NCI-H187 treated with DMSO at 0.1 percent for 48 hours (cell line): ENCODE results near the gene MAB21L3.
"Not testable (repeated sequence)": the region's sequence is repeated elsewhere in the genome, so short reads cannot be mapped to it uniquely, and the experiment has no call there.

Source experiments
- DNase-seq: peaks from one replicate; lab custom pipeline; 2025; lab: John Stamatoyannopoulos, UW

MAB21L3 gene

GRCh38 chr1:116138277-116138792 lies 27.1 kb downstream of the MAB21L3 start:
- no peak for DNase-seq

GRCh38 chr1:116139592-116140134 lies 28.5 kb downstream of the MAB21L3 start:
- DNase-seq = no peak

DNA sequence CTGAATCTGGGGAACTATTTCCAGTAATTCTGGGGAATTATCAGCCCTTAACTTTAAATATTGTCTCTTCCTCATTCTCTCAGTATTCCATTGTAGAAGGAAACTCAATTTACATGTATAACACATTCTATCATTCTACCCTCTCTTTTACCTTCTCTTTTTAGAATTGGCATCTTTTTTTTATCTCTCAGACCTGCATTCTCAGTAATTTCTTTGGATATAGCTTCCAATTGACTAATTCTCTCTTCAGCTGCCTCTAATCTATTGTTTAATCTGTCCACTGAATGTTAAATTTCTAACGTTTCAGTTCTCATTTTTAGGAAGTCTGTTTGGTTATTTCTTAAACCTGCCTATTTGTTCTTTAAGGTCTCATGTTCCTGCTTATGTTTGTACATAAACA lies 33.0 kb downstream of the MAB21L3 start:
- DNase-seq = no peak

DNA sequence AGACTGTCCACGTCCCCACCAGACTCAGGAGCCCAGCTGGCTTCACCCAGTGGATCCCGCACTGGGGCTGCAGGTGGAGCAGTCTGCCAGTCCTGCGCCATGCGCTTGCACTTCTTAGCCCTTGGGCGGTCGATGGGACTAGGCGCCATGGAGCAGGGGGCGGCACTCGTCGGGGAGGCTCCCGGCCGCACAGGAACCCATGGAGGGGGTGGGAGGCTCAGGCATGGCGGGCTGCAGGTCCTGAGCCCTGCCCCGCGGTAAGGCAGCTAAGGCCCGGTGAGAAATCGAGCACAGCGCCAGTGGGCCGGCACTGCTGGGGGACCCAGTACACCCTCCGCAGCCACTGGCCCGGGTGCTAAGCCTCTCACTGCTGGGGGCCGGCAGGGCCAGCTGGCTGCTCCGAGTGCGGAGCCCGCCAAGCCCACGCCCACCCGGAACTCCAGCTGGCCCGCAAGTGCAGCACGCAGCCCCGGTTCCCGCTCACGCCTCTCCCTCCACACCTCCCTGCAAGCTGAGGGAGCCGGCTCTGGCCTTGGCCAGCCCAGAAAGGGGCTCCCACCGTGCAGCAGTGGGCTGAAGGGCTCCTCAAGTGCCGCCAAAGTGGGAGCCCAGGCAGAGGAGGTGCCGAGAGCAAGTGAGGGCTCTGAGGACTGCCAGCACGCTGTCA lies 35.4 kb downstream of the MAB21L3 start:
- DNase-seq = not testable (repeated sequence)

GRCh38 chr1:116147114-116147510 lies 35.9 kb downstream of the MAB21L3 start:
- DNase-seq = no peak

- DNase-seq = no peak
Observed at GRCh38 chr1:116147972-116148371, 36.8 kb downstream of the MAB21L3 start.

DNA sequence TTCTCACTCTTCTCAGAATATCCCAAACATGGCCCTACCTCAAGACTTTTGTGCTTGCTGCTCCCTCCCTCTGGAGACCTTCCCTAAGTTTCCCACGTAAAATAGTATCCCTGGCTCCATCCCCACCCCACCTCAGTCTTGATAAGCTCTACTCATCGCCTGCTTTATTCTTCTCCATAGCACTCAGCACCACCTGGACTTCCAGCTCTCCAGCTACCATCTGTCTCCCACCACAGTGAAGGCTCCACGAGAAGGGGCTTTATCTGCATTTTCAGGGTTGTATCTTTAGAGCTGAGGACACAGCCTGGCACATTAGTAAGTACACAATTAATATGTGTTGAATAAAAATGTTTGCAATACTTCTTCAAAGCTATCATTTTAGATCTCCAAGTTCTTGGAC lies 37.8 kb downstream of the MAB21L3 start:
- DNase-seq = no peak

DNA sequence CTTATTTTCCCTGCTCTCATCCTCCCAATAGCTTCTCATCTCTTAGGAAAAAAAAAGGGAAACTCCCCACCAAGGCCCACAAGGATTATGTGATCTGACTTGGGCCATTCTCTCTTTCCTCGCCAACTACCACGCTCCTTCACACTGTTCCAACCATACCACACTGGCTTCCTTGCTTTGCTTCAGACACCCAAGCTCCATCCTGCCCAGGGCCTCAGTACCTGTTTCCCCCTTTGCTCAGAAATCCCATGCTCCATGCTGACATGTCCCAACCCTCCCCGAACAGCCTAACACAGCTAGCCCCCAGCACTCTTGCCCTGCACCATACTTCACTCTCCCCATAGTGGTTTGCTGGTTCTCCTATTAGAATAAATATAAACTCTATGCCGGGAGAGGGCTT lies 39.2 kb downstream of the MAB21L3 start:
- DNase-seq = no peak

GRCh38 chr1:116151739-116152576 lies 40.8 kb downstream of the MAB21L3 start:
- no peak for DNase-seq

DNA sequence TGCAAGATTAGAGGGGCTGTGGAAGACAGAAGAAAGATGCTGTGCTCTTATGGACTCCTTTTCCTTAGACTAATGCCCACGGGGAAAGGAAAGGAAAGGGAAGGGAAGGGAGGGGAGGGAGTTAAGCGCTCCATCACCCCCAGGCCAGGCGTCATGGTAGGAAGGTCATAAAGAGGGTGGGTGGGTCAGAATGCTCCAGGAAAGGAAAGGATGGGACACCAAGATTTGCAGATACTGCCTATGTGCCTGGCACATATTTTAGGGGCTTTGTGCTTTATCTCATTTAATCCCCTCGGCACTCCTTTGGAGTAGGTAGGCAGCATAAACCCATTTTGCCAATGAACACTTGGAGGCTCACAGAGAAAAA lies 41.4 kb downstream of the MAB21L3 start:
- no peak for DNase-seq

- no peak for DNase-seq
Observed at GRCh38 chr1:116152950-116153691, 41.9 kb downstream of the MAB21L3 start.

DNA sequence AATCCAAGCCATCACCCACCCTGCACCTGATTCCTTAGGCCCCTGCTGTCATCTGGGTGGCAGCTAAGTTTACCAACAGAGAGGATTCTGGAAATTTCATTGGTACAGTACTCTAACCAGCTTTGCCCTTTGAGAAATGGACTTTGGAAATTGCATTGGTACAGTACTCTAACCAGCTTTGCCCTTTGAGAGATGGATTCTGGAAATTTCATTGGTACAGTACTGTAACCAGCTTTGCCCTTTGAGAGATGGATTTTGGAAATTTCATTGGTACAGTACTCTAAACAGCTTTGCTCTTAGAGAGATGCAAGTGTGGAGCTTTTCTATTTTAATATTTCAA lies 42.5 kb downstream of the MAB21L3 start:
- no peak for DNase-seq

GRCh38 chr1:116154536-116154935 lies 43.3 kb downstream of the MAB21L3 start:
- no peak for DNase-seq

- no peak for DNase-seq
Observed at GRCh38 chr1:116157096-116157495, 45.9 kb downstream of the MAB21L3 start.

GRCh38 chr1:116159177-116159576 lies 48.0 kb downstream of the MAB21L3 start:
- no peak for DNase-seq

GRCh38 chr1:116159611-116160010 lies 48.4 kb downstream of the MAB21L3 start:
- DNase-seq = no peak

DNA sequence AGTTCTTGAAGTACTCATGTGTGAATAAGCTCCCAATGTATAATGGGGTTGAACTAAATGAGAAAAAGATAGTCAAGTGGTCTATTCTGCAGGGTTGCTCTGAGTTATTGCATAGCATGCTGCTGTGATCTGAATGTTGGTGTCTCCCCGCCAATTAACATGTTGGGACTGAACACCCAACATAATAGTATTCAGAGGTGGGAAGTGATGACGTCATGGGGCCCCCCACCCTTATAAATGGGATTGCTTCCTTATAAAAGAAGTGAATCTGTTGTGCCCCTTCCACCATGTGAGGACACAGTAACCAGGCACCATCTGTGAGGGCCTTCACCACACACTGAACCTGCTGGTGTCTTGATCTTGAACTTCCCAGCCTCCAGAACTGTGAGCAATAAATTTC lies 50.2 kb downstream of the MAB21L3 start:
- DNase-seq = no peak

DNA sequence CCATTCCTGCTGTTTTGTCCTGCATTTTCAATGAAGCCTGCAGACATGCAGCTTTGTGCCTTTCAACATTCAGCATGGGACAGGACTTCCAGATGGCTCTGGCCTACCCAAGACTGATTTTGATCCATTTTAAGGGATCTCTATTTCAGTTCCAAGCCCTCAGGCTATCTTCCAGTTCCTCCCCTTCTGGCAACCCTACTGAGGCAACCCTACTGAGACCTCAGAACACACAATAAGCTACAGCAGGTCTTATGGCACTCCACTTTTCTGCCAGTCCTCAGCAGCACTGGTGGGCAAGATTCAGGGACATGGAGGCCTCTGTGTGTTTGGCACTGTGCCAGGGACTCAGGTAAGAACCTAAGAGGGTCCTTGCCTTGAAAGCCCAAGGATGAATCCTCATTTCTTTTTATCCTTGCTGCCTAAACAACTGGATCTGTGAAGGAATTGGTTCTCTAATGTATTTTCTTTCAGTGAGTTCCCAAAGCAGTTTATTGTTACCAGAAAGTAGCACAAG lies 50.7 kb downstream of the MAB21L3 start:
- DNase-seq = no peak

DNA sequence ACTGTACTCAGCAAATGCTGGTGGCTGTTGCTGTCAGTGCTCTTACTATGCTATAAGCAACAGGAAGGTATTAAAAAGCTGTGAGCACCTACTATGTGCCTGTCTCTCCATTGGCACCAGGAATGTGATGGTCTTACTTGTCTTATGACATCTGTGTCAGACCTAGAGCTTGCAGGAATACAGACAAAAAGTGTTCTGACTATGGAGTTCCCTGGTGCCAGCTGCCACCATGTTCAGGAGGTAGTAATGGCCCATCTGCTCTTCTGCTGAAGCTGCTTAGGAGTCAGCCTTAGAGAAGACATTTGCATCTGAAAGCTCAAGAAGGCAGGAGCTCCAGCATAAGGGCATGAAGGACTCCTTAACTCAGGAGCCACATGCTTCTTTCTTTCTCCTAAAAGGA lies 52.3 kb downstream of the MAB21L3 start:
- DNase-seq = no peak

GRCh38 chr1:116164150-116164549 lies 53.0 kb downstream of the MAB21L3 start:
- DNase-seq = no peak

- DNase-seq = no peak
Observed at GRCh38 chr1:116164604-116165368, 53.6 kb downstream of the MAB21L3 start.

DNA sequence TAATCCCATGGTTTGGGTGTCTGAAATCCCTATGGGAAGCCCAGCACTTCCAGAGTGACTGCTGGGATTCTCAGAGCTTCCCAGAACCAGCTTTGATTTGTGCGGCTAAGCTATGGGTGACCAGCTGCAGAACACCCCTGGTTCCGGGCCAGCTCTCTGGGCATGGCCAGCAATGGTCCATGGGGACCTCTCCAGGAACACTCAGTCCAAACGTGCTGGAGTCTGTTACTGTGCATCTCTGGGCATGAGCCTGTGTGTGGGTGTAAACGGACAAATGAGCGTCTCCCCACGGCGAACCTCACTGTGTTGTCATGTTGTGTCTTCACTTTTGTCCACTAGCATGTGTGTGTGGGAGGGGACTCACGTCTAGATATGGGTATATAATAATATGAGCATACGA lies 54.4 kb downstream of the MAB21L3 start:
- no peak for DNase-seq
